ENCODE data around the gene MRPL36.
A peak's percentile ranks its signal among the peaks of the same experiment; 100 is the strongest.

DNA sequence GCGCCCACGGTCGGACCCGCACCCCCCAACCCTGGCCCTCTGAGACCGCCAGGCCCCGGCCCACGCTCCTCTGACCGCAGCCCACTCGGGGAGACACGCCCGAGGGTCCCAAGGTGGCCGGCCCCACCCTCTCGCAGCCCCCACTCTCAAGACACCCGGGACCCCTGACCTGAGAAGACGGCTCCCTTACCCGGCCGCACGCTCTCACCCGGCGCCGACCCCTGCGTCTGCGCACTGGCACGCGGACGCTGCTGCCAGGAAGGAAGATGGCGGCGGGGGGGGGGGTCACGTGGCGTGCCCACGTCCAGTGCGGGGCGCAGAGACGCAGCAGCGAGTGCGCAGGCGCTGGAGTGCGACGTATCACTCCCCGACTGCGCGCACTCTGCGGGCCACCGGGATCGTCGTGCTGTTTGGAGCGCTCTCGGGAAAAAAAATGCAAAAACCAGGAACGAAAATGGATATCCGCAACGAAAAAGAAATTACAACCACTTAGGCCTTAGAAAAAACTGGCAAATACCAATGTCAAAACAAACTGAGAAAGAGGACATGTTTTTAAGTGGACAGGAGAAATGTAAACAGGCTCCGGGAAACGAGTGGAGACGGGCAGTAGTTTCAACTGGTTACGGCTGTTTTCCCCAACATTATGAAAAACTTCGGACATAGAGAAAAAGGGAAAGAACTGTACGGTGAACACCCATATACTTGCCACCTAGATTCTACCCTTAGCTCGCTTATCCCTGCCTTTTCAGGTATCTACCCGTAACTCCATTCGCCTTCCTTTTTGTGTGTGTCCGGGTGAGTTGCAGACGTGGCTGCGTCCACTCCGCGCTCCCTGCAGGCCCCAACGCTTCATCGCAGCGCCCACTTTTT is at the start of gene MRPL36:
- TF ChIP-seq EP300 (IDR thresholded peaks at IDR 0.05) = no peak
- TF ChIP-seq, protein P1, sequence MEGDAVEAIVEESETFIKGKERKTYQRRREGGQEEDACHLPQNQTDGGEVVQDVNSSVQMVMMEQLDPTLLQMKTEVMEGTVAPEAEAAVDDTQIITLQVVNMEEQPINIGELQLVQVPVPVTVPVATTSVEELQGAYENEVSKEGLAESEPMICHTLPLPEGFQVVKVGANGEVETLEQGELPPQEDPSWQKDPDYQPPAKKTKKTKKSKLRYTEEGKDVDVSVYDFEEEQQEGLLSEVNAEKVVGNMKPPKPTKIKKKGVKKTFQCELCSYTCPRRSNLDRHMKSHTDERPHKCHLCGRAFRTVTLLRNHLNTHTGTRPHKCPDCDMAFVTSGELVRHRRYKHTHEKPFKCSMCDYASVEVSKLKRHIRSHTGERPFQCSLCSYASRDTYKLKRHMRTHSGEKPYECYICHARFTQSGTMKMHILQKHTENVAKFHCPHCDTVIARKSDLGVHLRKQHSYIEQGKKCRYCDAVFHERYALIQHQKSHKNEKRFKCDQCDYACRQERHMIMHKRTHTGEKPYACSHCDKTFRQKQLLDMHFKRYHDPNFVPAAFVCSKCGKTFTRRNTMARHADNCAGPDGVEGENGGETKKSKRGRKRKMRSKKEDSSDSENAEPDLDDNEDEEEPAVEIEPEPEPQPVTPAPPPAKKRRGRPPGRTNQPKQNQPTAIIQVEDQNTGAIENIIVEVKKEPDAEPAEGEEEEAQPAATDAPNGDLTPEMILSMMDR (IDR thresholded peaks at IDR 0.05) = peak in 1 of 3 donors; percentile 6

Measured in ovary (tissue), 3 donors.